CD8-positive, alpha-beta memory T cell (primary cell): Measurements from ENCODE around the gene FAM107B. TPM values are rescaled to one million over a fixed set of nuclear protein-coding genes. Genes with fewer than 3 reads are reported as not detected.
A peak's percentile ranks its signal among the peaks of the same experiment; 100 is the strongest.

Experiments used
- CTCF ChIA-PET: fragments of 350-600 bp; sonication (Branson Sonifier 250); formaldehyde crosslinking; loops from one replicate; lab custom pipeline; 2021; ENCODE audit warnings: antibody characterized with exemption; lab: Charles Lee
- POLR2A ChIA-PET: fragments of 350-600 bp; sonication (Branson Sonifier 250); formaldehyde crosslinking; loops from one replicate; lab custom pipeline; 2021; ENCODE audit warnings: antibody characterized with exemption; lab: Charles Lee
- DNase-seq, 5 donors: peaks; one replicate each; pipeline versions ENCODE4 v3.0.0 to v3.0.0-alpha.2; 2020 to 2022; ENCODE audit warnings: mixed read lengths in 1 of 5
- H3K27ac ChIP-seq: one replicate; pipeline ENCODE4 v1.7.0; 2013; ENCODE audit warnings: low read depth, mild to moderate bottlenecking, low read length, moderate library complexity
- H3K27me3 ChIP-seq: 2 replicates; pipeline ENCODE4 v1.7.0; 2013; ENCODE audit warnings: low read length, mild to moderate bottlenecking; ENCODE audit not compliant: insufficient read depth, poor library complexity, severe bottlenecking
- H3K36me3 ChIP-seq: 2 replicates; pipeline ENCODE4 v1.7.0; 2013; ENCODE audit warnings: mild to moderate bottlenecking, low read length, moderate library complexity; ENCODE audit not compliant: insufficient read depth
- H3K4me1 ChIP-seq: 2 replicates; pipeline ENCODE4 v1.7.0; 2013; ENCODE audit warnings: mild to moderate bottlenecking, low read length, moderate library complexity; ENCODE audit not compliant: insufficient read depth
- H3K4me3 ChIP-seq: 2 replicates; pipeline ENCODE4 v1.7.0; 2013; ENCODE audit warnings: mild to moderate bottlenecking, low read length
- H3K9me3 ChIP-seq: 2 replicates; pipeline ENCODE4 v1.7.0; 2013; ENCODE audit warnings: mild to moderate bottlenecking, low read length
- H3K27ac Mint-ChIP-seq, 8 donors: one replicate each; pipeline ENCODE4 v1.8.0; 2020 to 2021; ENCODE audit warnings: mixed read lengths in 8 of 8, mild to moderate bottlenecking in 6 of 8, inconsistent platforms in 3 of 8, moderate library complexity in 3 of 8
- H3K27me3 Mint-ChIP-seq, 2 donors: one replicate each; pipeline ENCODE4 v1.8.0; 2020 to 2021; ENCODE audit warnings: mixed read lengths in 2 of 2, mild to moderate bottlenecking in 1 of 2, moderate library complexity in 1 of 2
- H3K36me3 Mint-ChIP-seq, 3 donors: one replicate each; pipeline ENCODE4 v1.8.0; 2020 to 2021; ENCODE audit warnings: mixed read lengths in 3 of 3, inconsistent platforms in 1 of 3, mild to moderate bottlenecking in 1 of 3
- H3K4me1 Mint-ChIP-seq, 3 donors: one replicate each; pipeline ENCODE4 v1.8.0; 2020 to 2021; ENCODE audit warnings: mixed read lengths in 3 of 3, inconsistent platforms in 1 of 3, mild to moderate bottlenecking in 1 of 3
- H3K4me3 Mint-ChIP-seq, 7 donors: one replicate each; pipeline ENCODE4 v1.8.0; 2020 to 2021; ENCODE audit warnings: mixed read lengths in 7 of 7, mild to moderate bottlenecking in 6 of 7, moderate library complexity in 4 of 7, inconsistent platforms in 2 of 7
- H3K9me3 Mint-ChIP-seq, 5 donors: one replicate each; pipeline ENCODE4 v1.8.0; 2020 to 2022; ENCODE audit warnings: mixed read lengths in 5 of 5, mild to moderate bottlenecking in 3 of 5, moderate library complexity in 2 of 5, inconsistent platforms in 1 of 5
- polyA plus RNA-seq: library from polyadenylated mRNA; unstranded; fragments of 300-500 nt; fragmentation: Illumina TruSeq; gene quantifications from one replicate; pipeline ENCODE4 v1.2.3, GENCODE V29; 2021
- total RNA-seq, 2 experiments: library from RNA; stranded (reverse); gene quantifications; one replicate each; pipeline ENCODE4 v1.2.3, GENCODE V29; 2021

Gene FAM107B
- total and polyA plus RNA-seq, 3 experiments from 2014 or later, result 138 to 316 (median 143) TPM

GRCh38 chr10:14670551-14671240 lies 104.0 kb downstream of the FAM107B start:
- H3K27me3 Mint-ChIP-seq, result no peaks in the 10 kb centered on the region
- CTCF ChIA-PET, result no interaction called here
- H3K27ac ChIP-seq, result no peak overlapping the region
- H3K36me3 ChIP-seq, result no peaks in the 10 kb centered on the region
- no peaks in the 10 kb centered on the region for H3K27me3 ChIP-seq
- peaks cover 0 to 4% (median 0%) of the 10 kb centered on the region in 5 donors for H3K9me3 Mint-ChIP-seq
- H3K4me1 ChIP-seq, result no peaks in the 10 kb centered on the region
- H3K4me3 ChIP-seq, result no peak overlapping the region
- H3K36me3 Mint-ChIP-seq, result peaks cover 0 to 4% (median 0%) of the 10 kb centered on the region in 3 donors
- H3K9me3 ChIP-seq, result no peaks in the 10 kb centered on the region
- H3K4me1 Mint-ChIP-seq, result peaks cover 0 to 24% (median 17%) of the 10 kb centered on the region in 3 donors
- POLR2A ChIA-PET, result no interaction called here
- H3K4me3 Mint-ChIP-seq, result no peak overlapping the region
- H3K27ac Mint-ChIP-seq, result peak overlapping the region in 2 of 8 donors; percentile 26 to 69
- no peak for DNase-seq

- peaks cover 0 to 4% (median 0%) of the 10 kb centered on the region in 3 donors for H3K36me3 Mint-ChIP-seq
- POLR2A ChIA-PET, result no interaction called here
Measured at GRCh38 chr10:14669576-14669975, 105.1 kb downstream of the FAM107B start.

GRCh38 chr10:14667781-14668180 lies 106.9 kb downstream of the FAM107B start:
- CTCF ChIA-PET, result interaction anchor here (1.0 kb wide), 1 partner anchor 51 kb away, joined by 3 read pairs; no protein-coding TSS in a partner anchor

More at GRCh38 chr10:14669576-14669975, 105.1 kb downstream of the FAM107B start:
- Histone ChIP-seq H3K4me3 (no peak overlapping the region), H3K36me3 (no peaks in the 10 kb centered on the region), H3K27ac (no peak overlapping the region), H3K4me1 (no peaks in the 10 kb centered on the region), H3K9me3 (no peaks in the 10 kb centered on the region), H3K27me3 (no peaks in the 10 kb centered on the region)
- Mint-ChIP-seq H3K27me3 (no peaks in the 10 kb centered on the region), H3K4me3 (no peak overlapping the region), H3K4me1 (peaks cover 4 to 35% (median 28%) of the 10 kb centered on the region in 3 donors), H3K27ac (peak overlapping the region in 4 of 8 donors; percentile 3 to 37 (median 12)), H3K9me3 (peaks cover 0 to 4% (median 0%) of the 10 kb centered on the region in 5 donors)
- no peak for DNase-seq
- CTCF ChIA-PET, result no interaction called here

GRCh38 chr10:14667280-14667679 lies 107.4 kb downstream of the FAM107B start:
- no peaks in the 10 kb centered on the region for H3K36me3 ChIP-seq
- H3K27me3 Mint-ChIP-seq, result no peaks in the 10 kb centered on the region
- H3K4me3 Mint-ChIP-seq, result no peak overlapping the region
- DNase-seq, result no peak
- no peak overlapping the region for H3K4me3 ChIP-seq
- H3K4me1 ChIP-seq, result no peaks in the 10 kb centered on the region
- ChIA-PET POLR2A (no interaction called here), CTCF (interaction anchor here (1.0 kb wide), 1 partner anchor 51 kb away, joined by 3 read pairs; no protein-coding TSS in a partner anchor)
- H3K9me3 Mint-ChIP-seq, result peaks cover 0 to 4% (median 0%) of the 10 kb centered on the region in 5 donors
- no peaks in the 10 kb centered on the region for H3K9me3 ChIP-seq
- H3K36me3 Mint-ChIP-seq, result peaks cover 0 to 4% (median 1%) of the 10 kb centered on the region in 3 donors
- H3K4me1 Mint-ChIP-seq, result peaks cover 7 to 42% (median 38%) of the 10 kb centered on the region in 3 donors
- H3K27ac ChIP-seq, result no peak overlapping the region
- H3K27me3 ChIP-seq, result no peaks in the 10 kb centered on the region
- H3K27ac Mint-ChIP-seq, result no peak overlapping the region

More at GRCh38 chr10:14667781-14668180, 106.9 kb downstream of the FAM107B start:
- Histone ChIP-seq H3K9me3 (no peaks in the 10 kb centered on the region), H3K4me1 (no peaks in the 10 kb centered on the region), H3K4me3 (no peak overlapping the region), H3K27me3 (no peaks in the 10 kb centered on the region), H3K27ac (no peak overlapping the region), H3K36me3 (no peaks in the 10 kb centered on the region)
- H3K27me3 Mint-ChIP-seq, result no peaks in the 10 kb centered on the region
- H3K4me1 Mint-ChIP-seq, result peaks cover 4 to 37% (median 35%) of the 10 kb centered on the region in 3 donors
- DNase-seq, result no peak
- H3K4me3 Mint-ChIP-seq, result peak overlapping the region in 1 of 7 donors; percentile 45
- peaks cover 0 to 4% (median 1%) of the 10 kb centered on the region in 3 donors for H3K36me3 Mint-ChIP-seq
- POLR2A ChIA-PET, result no interaction called here
- peaks cover 0 to 4% (median 0%) of the 10 kb centered on the region in 5 donors for H3K9me3 Mint-ChIP-seq
- H3K27ac Mint-ChIP-seq, result no peak overlapping the region

GRCh38 chr10:14665865-14666857 lies 108.5 kb downstream of the FAM107B start:
- Histone ChIP-seq H3K4me3 (no peak overlapping the region), H3K27ac (no peak overlapping the region), H3K4me1 (no peaks in the 10 kb centered on the region), H3K36me3 (no peaks in the 10 kb centered on the region), H3K27me3 (no peaks in the 10 kb centered on the region), H3K9me3 (no peaks in the 10 kb centered on the region)
- no peak overlapping the region for H3K4me3 Mint-ChIP-seq
- H3K27ac Mint-ChIP-seq, result peak overlapping the region in 2 of 8 donors; percentile 43 to 70
- CTCF ChIA-PET, result no interaction called here
- POLR2A ChIA-PET, result no interaction called here
- no peak for DNase-seq
- H3K9me3 Mint-ChIP-seq, result peaks cover 0 to 4% (median 0%) of the 10 kb centered on the region in 5 donors
- H3K4me1 Mint-ChIP-seq, result peaks cover 7 to 53% (median 47%) of the 10 kb centered on the region in 3 donors
- peaks cover 0 to 4% (median 1%) of the 10 kb centered on the region in 3 donors for H3K36me3 Mint-ChIP-seq
- H3K27me3 Mint-ChIP-seq, result no peaks in the 10 kb centered on the region

- Histone ChIP-seq H3K9me3 (no peaks in the 10 kb centered on the region), H3K27me3 (no peaks in the 10 kb centered on the region), H3K4me3 (no peak overlapping the region), H3K27ac (no peak overlapping the region), H3K4me1 (peaks cover 6% of the 10 kb centered on the region), H3K36me3 (no peaks in the 10 kb centered on the region)
- H3K4me3 Mint-ChIP-seq, result no peak overlapping the region
- no peaks in the 10 kb centered on the region for H3K27me3 Mint-ChIP-seq
- ChIA-PET CTCF (no interaction called here), POLR2A (no interaction called here)
- H3K36me3 Mint-ChIP-seq, result peaks cover 0 to 4% (median 1%) of the 10 kb centered on the region in 3 donors
- H3K4me1 Mint-ChIP-seq, result peaks cover 13 to 61% (median 48%) of the 10 kb centered on the region in 3 donors
- peaks cover 0 to 4% (median 0%) of the 10 kb centered on the region in 5 donors for H3K9me3 Mint-ChIP-seq
- DNase-seq, result no peak
- peak overlapping the region in 1 of 8 donors; percentile 26 for H3K27ac Mint-ChIP-seq
Measured at GRCh38 chr10:14665304-14665703, 109.4 kb downstream of the FAM107B start.

GRCh38 chr10:14664345-14664744 lies 110.4 kb downstream of the FAM107B start:
- Mint-ChIP-seq H3K4me1 (peaks cover 23 to 66% (median 49%) of the 10 kb centered on the region in 3 donors), H3K36me3 (peaks cover 0 to 4% (median 1%) of the 10 kb centered on the region in 3 donors)

More at GRCh38 chr10:14664345-14664744, 110.4 kb downstream of the FAM107B start:
- Histone ChIP-seq H3K4me3 (no peak overlapping the region), H3K27me3 (no peaks in the 10 kb centered on the region), H3K9me3 (no peaks in the 10 kb centered on the region), H3K4me1 (peaks cover 16% of the 10 kb centered on the region), H3K27ac (no peak overlapping the region), H3K36me3 (no peaks in the 10 kb centered on the region)
- H3K9me3 Mint-ChIP-seq, result peaks cover 0 to 4% (median 0%) of the 10 kb centered on the region in 5 donors
- no peak for DNase-seq
- ChIA-PET POLR2A (no interaction called here), CTCF (no interaction called here)
- no peaks in the 10 kb centered on the region for H3K27me3 Mint-ChIP-seq
- H3K27ac Mint-ChIP-seq, result peak overlapping the region in 2 of 8 donors; percentile 27 to 53
- H3K4me3 Mint-ChIP-seq, result no peak overlapping the region
